Measurements from ENCODE around the gene TFIP11. TPM values are rescaled to one million over a fixed set of nuclear protein-coding genes. Genes with fewer than 3 reads are reported as not detected.
A peak's percentile ranks its signal among the peaks of the same experiment; 100 is the strongest.
"Not testable (repeated sequence)": the region's sequence is repeated elsewhere in the genome, so short reads cannot be mapped to it uniquely, and the experiment has no call there.

The TFIP11 gene
- total RNA-seq, 1 experiment from 2014 or later, result 42.9 TPM

DNA sequence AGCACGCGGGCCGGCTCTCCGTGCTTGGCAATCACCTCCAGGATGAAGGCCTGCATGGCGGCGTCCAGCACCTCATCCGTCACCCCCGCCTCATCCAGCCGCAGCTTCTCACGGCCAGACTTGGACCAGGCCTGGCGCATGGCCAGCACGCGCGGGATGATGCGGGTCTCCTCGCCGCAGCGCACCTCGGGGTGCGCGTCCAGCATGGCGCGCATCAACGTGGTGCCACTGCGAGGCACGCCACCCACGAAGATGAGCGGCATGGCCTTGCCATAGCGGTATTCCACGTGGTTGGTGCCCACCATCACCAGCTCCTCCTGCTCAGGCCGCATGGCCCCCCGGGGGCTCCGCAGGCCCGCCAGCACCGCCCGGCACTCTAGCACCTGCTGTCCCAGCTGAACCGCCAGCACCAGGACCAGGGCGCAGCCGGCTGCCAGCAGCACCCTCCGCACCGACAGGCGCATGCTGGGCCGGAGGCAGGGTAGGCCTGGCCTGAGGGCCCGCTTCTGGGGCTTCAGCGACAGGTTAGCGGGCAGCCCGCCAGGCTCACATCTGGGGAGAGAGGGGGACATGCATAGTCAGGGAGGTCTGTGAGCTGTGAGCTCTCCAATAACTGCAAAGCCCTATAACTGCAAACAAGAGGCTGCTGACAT, 29.0 kb upstream of the TFIP11 start:
- no peak for DNase-seq (ENCODE audit: low read depth)

DNA sequence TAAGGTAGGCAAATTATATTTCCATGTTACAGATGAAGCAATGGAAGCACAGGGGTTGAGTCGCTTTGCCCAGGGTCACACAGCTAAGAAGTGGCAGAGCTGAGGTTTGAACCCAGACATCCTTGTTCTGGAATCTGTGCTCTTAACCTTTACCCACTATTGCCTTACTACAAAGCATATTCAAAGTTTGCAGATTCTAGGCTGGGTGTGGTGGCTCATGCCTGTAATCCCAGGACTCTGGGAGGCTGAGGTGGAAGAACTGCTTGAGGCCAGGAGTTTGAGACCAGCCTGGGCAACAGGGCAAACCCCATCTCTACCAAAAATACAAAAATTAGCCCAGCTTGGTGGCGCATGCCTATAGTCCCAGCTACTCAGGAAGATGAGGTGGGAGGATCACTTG, 27.8 kb upstream of the TFIP11 start:
- no peak for DNase-seq (ENCODE audit: low read depth)

GRCh38 chr22:26536762-26537134, 24.5 kb upstream of the TFIP11 start:
- DNase-seq (ENCODE audit: low read depth), result no peak

GRCh38 chr22:26536056-26536761, 23.9 kb upstream of the TFIP11 start:
- peak; percentile 32 for DNase-seq (ENCODE audit: low read depth)

- no peak for DNase-seq (ENCODE audit: low read depth)
These were observed 23.3 kb upstream of the TFIP11 start for GRCh38 chr22:26535603-26535908.

- no peak for DNase-seq (ENCODE audit: low read depth)
These were observed 22.8 kb upstream of the TFIP11 start for GRCh38 chr22:26534874-26535602.

GRCh38 chr22:26534171-26534855, 22.0 kb upstream of the TFIP11 start:
- DNase-seq (ENCODE audit: low read depth), result no peak

GRCh38 chr22:26529345-26529744, 17.1 kb upstream of the TFIP11 start:
- DNase-seq (ENCODE audit: low read depth), result no peak

- DNase-seq (ENCODE audit: low read depth), result not testable (repeated sequence)
These were observed 16.2 kb upstream of the TFIP11 start for GRCh38 chr22:26528518-26528917.

DNA sequence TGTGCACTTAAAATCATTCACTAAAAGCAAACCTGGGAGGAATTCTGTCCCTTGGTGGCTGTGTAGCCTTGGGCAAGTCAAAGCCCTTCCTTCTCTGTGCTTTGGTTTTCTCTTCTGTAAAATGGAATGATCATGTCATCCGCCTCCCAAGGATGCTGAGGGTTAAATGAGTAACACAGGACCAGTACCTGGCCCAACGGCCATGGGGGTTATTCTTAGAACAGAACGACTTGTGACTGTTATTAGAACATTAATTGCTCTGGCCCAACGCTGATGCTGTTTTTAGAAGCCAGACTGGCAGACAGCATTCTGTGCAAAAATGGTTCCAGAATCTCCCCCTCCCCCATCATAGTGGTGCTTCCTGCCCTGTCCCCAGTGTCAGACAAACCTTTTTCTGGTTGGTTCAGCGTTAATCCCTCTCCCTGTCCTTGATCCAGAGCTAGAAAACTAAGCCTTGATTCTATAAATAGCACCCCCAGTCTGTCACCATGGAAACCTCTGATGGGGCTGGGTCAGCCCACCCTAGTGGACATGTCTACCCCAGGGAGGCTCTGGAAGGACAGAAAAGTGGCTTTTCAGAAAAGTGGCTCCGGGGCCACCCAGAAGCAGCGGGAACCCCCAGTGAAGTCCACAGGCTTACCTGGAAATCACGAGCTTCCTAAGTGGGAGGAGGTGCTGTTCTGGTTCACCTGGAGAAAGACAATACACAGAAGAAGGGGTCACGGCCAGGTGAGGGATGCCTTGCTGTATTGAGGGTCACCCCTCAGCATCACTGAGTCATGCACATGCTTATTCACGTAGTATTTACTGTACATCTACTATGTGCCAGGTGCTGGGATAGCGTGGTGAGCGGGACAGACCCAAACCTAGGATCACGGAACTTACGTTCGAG, 15.5 kb upstream of the TFIP11 start:
- no peak for DNase-seq (ENCODE audit: low read depth)

DNA sequence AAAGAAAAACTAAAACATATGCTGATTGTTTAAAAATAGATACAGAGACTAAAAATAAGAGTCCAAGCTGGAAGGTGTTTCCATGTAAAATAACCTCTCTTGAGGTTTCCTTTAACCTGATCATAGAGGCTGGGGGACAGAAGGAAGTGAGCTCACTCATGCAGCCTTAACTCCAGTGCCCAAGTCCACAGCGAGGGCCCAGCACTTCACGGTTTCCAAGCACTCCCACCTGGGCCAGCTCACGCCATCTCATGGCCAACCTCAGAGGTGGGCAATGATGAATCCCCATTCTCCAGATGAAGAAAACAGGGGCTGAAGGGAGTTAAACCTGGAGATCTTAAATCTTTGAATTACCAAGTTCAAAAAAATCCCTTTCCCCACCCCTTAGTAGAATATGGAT, 14.9 kb upstream of the TFIP11 start:
- no peak for DNase-seq (ENCODE audit: low read depth)

- DNase-seq (ENCODE audit: low read depth), result no peak
These were observed 13.8 kb upstream of the TFIP11 start for GRCh38 chr22:26525946-26526564.

DNA sequence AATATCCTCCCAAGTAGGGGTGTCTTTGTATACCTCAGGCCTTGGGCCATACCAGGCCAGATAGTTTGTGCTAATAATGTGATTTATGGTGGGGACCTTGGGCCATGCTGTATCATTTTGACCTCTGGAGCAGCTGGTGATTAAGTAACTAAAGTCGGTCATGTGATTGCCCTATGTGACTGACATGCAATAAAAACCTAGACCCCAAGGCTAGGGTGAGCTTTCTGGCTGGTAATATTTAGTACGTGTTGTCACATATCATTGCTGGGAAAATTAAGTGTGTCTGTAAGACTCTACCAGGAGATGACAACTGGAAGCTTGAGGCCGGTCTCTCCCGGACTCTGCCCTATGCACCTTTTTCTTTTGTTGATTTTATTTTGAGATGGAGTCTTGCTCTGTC, 12.6 kb upstream of the TFIP11 start:
- no peak for DNase-seq (ENCODE audit: low read depth)

- no peak for DNase-seq (ENCODE audit: low read depth)
These were observed 10.3 kb upstream of the TFIP11 start for GRCh38 chr22:26522592-26522991.

DNA sequence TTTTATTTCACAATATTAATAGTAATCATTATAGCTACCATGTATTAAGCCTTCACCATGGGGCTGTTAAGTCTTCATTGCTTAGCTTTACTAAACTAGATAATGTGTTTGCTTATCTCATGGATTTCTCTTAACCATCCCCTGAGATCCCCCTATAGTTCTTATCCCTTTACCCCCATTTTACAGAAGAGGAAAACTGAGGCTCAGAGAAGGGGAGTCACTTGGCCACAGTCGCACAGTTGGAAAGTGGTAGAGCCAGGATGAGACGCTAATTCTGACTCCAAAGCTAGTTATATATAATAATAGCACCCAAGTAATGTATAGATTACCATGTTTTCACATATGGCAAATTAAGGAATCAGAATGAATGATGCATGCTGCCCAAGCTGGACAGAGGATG, 9.7 kb upstream of the TFIP11 start:
- no peak for DNase-seq (ENCODE audit: low read depth)

DNA sequence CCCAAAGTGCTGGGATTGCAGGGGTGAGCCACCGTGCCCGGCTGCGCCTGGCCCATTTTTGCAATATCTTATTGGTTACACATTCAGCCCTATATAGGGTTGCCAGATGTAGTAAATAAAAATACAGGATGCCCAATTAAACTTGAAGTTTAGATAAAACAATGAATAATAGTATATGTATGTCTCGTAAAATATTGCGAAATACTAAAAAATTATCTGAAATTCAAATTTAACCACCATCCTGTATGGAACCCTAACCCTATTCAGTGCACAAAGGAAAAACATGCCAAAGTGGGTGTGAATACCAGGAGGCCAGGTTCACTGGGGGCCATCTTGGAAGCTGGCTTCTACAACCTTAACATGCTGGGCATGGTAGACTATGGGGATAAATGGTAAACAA, 5.2 kb upstream of the TFIP11 start:
- no peak for DNase-seq (ENCODE audit: low read depth)

DNA sequence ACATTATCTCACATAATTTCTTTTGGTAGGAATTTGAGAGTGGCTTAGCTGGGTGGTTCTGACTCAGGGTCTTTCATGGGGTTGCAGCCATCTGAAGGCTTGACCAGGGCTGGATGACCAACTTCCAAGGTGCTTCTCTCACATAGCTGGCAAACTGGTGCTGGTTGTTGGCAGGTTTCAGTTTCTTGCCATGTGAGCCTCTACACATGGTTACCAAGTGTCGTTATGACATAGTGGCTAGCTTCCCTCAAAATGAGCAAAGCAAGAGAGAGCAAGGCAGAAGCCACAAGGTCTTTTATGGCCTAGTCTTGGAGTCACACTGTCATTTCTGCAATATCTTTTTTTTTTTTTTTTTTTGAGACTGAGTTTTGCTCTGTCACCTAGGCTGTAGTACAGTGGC, 4.2 kb upstream of the TFIP11 start:
- DNase-seq (ENCODE audit: low read depth), result no peak

DNA sequence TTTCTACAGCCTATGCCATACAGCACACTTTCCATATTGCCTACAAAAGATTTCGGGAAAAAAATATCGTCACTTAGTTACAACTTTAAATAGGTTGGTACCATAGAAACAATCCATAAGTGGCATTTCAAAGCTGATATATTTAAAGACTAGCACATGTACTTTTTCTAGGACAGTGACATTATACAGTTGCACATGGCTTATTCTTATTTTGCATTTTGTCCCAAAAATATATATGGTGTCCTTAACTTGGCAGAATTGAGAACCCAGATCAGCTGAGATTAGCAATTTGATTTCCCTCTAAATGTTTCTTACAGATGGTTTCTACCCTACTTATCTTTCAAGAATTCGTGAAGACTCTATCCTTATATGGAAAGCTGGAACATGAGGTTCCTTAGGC, 3.7 kb upstream of the TFIP11 start:
- no peak for DNase-seq (ENCODE audit: low read depth)

GRCh38 chr22:26514419-26515161, 2.3 kb upstream of the TFIP11 start:
- DNase-seq (ENCODE audit: low read depth), result no peak

DNA sequence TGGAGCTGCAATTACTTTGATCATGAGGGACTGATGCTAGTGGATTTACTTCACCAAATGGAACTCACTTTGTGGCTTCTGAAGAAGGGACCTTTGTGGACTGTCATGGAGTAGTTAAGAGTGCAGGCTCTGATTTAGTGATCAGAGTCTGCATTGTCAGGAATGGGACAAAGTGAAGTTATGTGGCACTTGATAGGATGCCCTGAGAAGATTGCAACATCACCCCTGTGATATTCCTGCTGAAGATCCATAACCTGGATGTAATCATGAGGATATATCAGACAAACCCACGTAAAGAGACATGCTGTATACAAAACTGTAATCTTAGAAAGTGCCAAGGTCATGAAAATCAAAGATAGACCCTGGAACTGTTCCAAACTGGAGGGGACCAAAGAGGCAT, 1.6 kb upstream of the TFIP11 start:
- no peak for DNase-seq (ENCODE audit: low read depth)

Data from Daoy (cell line).